ENCODE data around the gene GDF3.
"Not testable (repeated sequence)": the region's sequence is repeated elsewhere in the genome, so short reads cannot be mapped to it uniquely, and the experiment has no call there.

Gene GDF3

GRCh38 chr12:7666595-7666994, 29.0 kb downstream of the GDF3 start:
- no peak for DNase-seq

GRCh38 chr12:7661741-7662140, 33.8 kb downstream of the GDF3 start:
- DNase-seq: no peak

GRCh38 chr12:7656121-7656520, 39.5 kb downstream of the GDF3 start:
- no peak for DNase-seq

- DNase-seq: no peak
Measured at GRCh38 chr12:7650091-7650490, 45.5 kb downstream of the GDF3 start.

- no peak for DNase-seq
Measured at GRCh38 chr12:7647071-7647470, 48.5 kb downstream of the GDF3 start.

GRCh38 chr12:7646178-7646475, 49.4 kb downstream of the GDF3 start:
- DNase-seq: no peak

GRCh38 chr12:7645395-7646177, 50.0 kb downstream of the GDF3 start:
- DNase-seq: peak; percentile 75

GRCh38 chr12:7642876-7643309, 52.7 kb downstream of the GDF3 start:
- peak; percentile 80 for DNase-seq

GRCh38 chr12:7642287-7642686, 53.3 kb downstream of the GDF3 start:
- no peak for DNase-seq

- not testable (repeated sequence) for DNase-seq
Measured at GRCh38 chr12:7640123-7640995, 55.2 kb downstream of the GDF3 start.

Measured in hematopoietic multipotent progenitor cell treated with erythropoietin and hydrocortisone succinate and interleukin-3 and kit ligand, for 6 days (in vitro differentiated cells).